Astrocyte (in vitro differentiated cells and primary cell): ENCODE measurements around the gene ZNF462. TPM values are rescaled to one million over a fixed set of nuclear protein-coding genes. Genes with fewer than 3 reads are reported as not detected.

ENCODE experiments used
- DNase-seq: peaks from one replicate; pipeline ENCODE4 v3.0.0-alpha.2; 2010; ENCODE audit warnings: low read depth
- FAIRE-seq: peaks from 2 replicates; lab custom pipeline; 2011; peaks lifted over from hg19 to GRCh38; lab: Jason Lieb, UNC
- H2AFZ ChIP-seq: 2 replicates; pipeline ENCODE4 v1.6.0; 2012; ENCODE audit warnings: low read depth, low read length, inconsistent platforms
- H3K27ac ChIP-seq: 2 replicates; pipeline ENCODE4 v1.5.1; 2011; ENCODE audit warnings: low read depth, low read length, inconsistent platforms
- H3K27me3 ChIP-seq: 2 replicates; pipeline ENCODE4 v1.6.0; 2011; ENCODE audit warnings: low read length, inconsistent platforms; ENCODE audit not compliant: insufficient read depth
- H3K36me3 ChIP-seq: 2 replicates; pipeline ENCODE4 v1.5.1; 2011; ENCODE audit warnings: low read length, inconsistent platforms; ENCODE audit not compliant: insufficient read depth
- H3K4me1 ChIP-seq: 2 replicates; pipeline ENCODE4 v1.5.1; 2011; ENCODE audit warnings: low read length, inconsistent platforms; ENCODE audit not compliant: insufficient read depth
- H3K4me2 ChIP-seq: 2 replicates; pipeline ENCODE4 v1.6.0; 2012; ENCODE audit warnings: low read length, inconsistent platforms
- H3K4me3 ChIP-seq: 2 replicates; pipeline ENCODE4 v1.5.1; 2011; ENCODE audit warnings: low read depth, mild to moderate bottlenecking, low read length, inconsistent platforms; ENCODE audit not compliant: insufficient read depth
- H3K79me2 ChIP-seq: 2 replicates; pipeline ENCODE4 v1.6.0; 2012; ENCODE audit warnings: mild to moderate bottlenecking, low read length, inconsistent platforms; ENCODE audit not compliant: insufficient read depth
- H3K9ac ChIP-seq: 2 replicates; pipeline ENCODE4 v1.6.0; 2012; ENCODE audit warnings: mild to moderate bottlenecking, low read length, inconsistent platforms
- H3K9me3 ChIP-seq: 2 replicates; pipeline ENCODE4 v1.5.1; 2012; ENCODE audit warnings: low read depth, mild to moderate bottlenecking, low read length, inconsistent platforms; ENCODE audit not compliant: insufficient read depth
- H4K20me1 ChIP-seq: 2 replicates; pipeline ENCODE4 v1.6.0; 2012; ENCODE audit warnings: low read length, inconsistent platforms; ENCODE audit not compliant: insufficient read depth
- H3K27ac Mint-ChIP-seq: one replicate; pipeline ENCODE4 v1.8.0; 2021; ENCODE audit warnings: mild to moderate bottlenecking, mixed read lengths; ENCODE audit not compliant: unreplicated experiment
- H3K27me3 Mint-ChIP-seq: one replicate; pipeline ENCODE4 v1.8.0; 2021; ENCODE audit warnings: low read depth, mixed read lengths; ENCODE audit not compliant: unreplicated experiment
- H3K36me3 Mint-ChIP-seq: one replicate; pipeline ENCODE4 v1.8.0; 2021; ENCODE audit warnings: low read depth, mixed read lengths; ENCODE audit not compliant: unreplicated experiment
- H3K4me1 Mint-ChIP-seq: one replicate; pipeline ENCODE4 v1.8.0; 2021; ENCODE audit warnings: low read depth, mixed read lengths; ENCODE audit not compliant: unreplicated experiment
- H3K4me3 Mint-ChIP-seq: one replicate; pipeline ENCODE4 v1.8.0; 2021; ENCODE audit warnings: mild to moderate bottlenecking, moderate library complexity, mixed read lengths; ENCODE audit not compliant: unreplicated experiment
- H3K9me3 Mint-ChIP-seq: one replicate; pipeline ENCODE4 v1.8.0; 2021; ENCODE audit warnings: mild to moderate bottlenecking, mixed read lengths; ENCODE audit not compliant: unreplicated experiment
- EZH2 ChIP-seq: IDR thresholded peaks from 2 replicates; pipeline ENCODE4 v1.6.1; 2012; ENCODE audit warnings: mild to moderate bottlenecking, low read length, inconsistent platforms; ENCODE audit not compliant: insufficient read depth
- total RNA-seq: library from RNA; stranded (reverse); gene quantifications from 2 replicates; pipeline ENCODE4 v1.2.1, GENCODE V29; 2021
- TF ChIP-seq, protein P1 (sequence below): IDR thresholded peaks from 2 replicates; pipeline ENCODE4 v1.5.1; 2011; ENCODE audit warnings: low read depth, mild to moderate bottlenecking, inconsistent platforms, low read length, moderate library complexity; ENCODE audit not compliant: insufficient read depth

ZNF462 gene
- total RNA-seq, 1 donor from 2014 or later = 126 TPM

DNA sequence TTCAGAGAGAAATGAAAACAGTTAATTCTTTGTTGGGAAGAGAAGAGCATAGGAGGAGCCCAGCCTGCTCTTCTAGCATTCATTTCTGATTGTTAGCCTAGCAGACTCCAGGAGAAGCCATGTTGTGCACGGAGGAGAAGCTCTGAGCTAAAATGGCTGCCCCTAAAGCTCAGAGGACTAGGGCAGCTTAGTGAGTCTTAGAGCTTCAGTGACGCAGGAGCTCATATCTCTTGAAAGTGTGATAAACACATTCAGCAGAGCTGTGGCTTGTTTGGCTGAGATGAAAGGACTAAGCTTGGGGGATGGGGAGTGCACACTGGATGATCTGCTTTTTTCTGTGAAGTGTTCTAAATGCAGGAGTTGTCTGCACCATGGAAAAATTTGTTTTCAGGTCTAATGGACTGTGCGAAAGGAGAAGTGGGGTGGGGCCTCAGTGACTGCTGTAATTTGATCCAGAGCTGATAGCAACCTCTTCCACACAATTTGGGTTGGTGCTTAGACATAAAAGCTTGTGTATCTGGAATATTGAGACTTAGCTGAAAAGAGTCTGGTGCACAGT lies 58.5 kb downstream of the ZNF462 start:
- H3K4me3 Mint-ChIP-seq = peak overlapping the region; percentile 43
- Histone ChIP-seq H3K27me3 (no peaks in the 10 kb centered on the region), H3K9ac (peak overlapping the region; percentile 30), H3K9me3 (peaks cover 1% of the 10 kb centered on the region), H3K4me3 (peak overlapping the region; percentile 5), H3K79me2 (peaks cover 3% of the 10 kb centered on the region), H3K4me1 (peaks cover 27% of the 10 kb centered on the region), H3K4me2 (peak overlapping the region; percentile 56), H4K20me1 (no peaks in the 10 kb centered on the region), H3K27ac (peak overlapping the region; percentile 61), H2AFZ (peak overlapping the region; percentile 56), H3K36me3 (peaks cover 18% of the 10 kb centered on the region)
- TF ChIP-seq, protein P1, sequence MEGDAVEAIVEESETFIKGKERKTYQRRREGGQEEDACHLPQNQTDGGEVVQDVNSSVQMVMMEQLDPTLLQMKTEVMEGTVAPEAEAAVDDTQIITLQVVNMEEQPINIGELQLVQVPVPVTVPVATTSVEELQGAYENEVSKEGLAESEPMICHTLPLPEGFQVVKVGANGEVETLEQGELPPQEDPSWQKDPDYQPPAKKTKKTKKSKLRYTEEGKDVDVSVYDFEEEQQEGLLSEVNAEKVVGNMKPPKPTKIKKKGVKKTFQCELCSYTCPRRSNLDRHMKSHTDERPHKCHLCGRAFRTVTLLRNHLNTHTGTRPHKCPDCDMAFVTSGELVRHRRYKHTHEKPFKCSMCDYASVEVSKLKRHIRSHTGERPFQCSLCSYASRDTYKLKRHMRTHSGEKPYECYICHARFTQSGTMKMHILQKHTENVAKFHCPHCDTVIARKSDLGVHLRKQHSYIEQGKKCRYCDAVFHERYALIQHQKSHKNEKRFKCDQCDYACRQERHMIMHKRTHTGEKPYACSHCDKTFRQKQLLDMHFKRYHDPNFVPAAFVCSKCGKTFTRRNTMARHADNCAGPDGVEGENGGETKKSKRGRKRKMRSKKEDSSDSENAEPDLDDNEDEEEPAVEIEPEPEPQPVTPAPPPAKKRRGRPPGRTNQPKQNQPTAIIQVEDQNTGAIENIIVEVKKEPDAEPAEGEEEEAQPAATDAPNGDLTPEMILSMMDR = no peak
- no peak for TF ChIP-seq EZH2
- DNase-seq (peak; percentile 93), FAIRE-seq (no peak)
- no peaks in the 10 kb centered on the region for H3K9me3 Mint-ChIP-seq
- peak overlapping the region; percentile 91 for H3K27ac Mint-ChIP-seq
- H3K4me1 Mint-ChIP-seq = peaks cover 58% of the 10 kb centered on the region
- no peaks in the 10 kb centered on the region for H3K27me3 Mint-ChIP-seq
- H3K36me3 Mint-ChIP-seq = peaks cover 37% of the 10 kb centered on the region

DNA sequence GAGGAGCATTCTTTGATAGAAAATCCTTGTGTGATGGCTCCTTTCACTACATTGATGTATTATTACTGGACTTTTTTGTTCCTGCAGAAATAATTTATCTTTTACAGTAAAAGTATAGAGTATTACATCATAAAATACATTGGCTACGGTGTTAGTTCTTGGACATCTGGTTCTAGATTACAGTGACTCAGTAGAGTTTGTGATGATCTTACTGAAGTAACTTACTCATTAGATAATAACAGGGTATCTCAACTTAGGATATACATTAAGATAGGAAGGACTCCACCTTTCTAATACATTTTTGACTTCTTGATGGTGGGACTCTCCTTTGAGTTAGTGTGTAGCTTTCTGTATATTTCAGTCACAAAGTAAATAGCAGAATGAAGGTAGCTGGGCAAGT lies 59.1 kb downstream of the ZNF462 start:
- no peaks in the 10 kb centered on the region for H3K9me3 Mint-ChIP-seq
- H3K4me3 ChIP-seq = no peak overlapping the region
- H3K27me3 Mint-ChIP-seq = no peaks in the 10 kb centered on the region
- peaks cover 23% of the 10 kb centered on the region for H3K4me1 ChIP-seq
- H3K36me3 ChIP-seq = peaks cover 18% of the 10 kb centered on the region
- peak overlapping the region; percentile 56 for H3K4me2 ChIP-seq
- peaks cover 6% of the 10 kb centered on the region for H3K79me2 ChIP-seq
- H2AFZ ChIP-seq = no peak overlapping the region
- H4K20me1 ChIP-seq = no peaks in the 10 kb centered on the region
- no peak overlapping the region for H3K9ac ChIP-seq
- H3K9me3 ChIP-seq = peaks cover 2% of the 10 kb centered on the region
- H3K4me3 Mint-ChIP-seq = no peak overlapping the region
- peak overlapping the region; percentile 91 for H3K27ac Mint-ChIP-seq
- DNase-seq = peak; percentile 57
- peaks cover 37% of the 10 kb centered on the region for H3K36me3 Mint-ChIP-seq
- H3K27ac ChIP-seq = peak overlapping the region; percentile 61
- FAIRE-seq = no peak
- TF ChIP-seq EZH2 = no peak
- TF ChIP-seq, protein P1 = no peak
- H3K4me1 Mint-ChIP-seq = peaks cover 53% of the 10 kb centered on the region
- H3K27me3 ChIP-seq = no peaks in the 10 kb centered on the region

DNA sequence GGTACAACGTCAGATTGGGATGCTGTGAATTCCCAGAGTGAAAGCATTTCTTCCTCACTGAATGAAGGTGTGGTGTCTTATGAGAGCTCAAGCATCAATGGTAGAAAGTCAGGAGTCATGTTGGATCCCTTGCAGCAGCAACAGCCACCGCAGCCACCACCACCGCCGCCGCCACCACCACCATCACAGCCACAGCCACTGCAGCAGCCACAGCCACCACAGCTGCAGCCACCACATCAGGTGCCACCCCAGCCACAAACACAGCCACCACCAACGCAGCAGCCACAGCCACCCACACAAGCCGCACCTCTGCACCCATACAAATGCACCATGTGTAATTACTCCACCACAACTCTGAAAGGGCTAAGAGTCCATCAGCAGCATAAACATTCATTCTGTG lies 62.4 kb downstream of the ZNF462 start:
- Mint-ChIP-seq H3K27ac (no peak overlapping the region), H3K9me3 (no peaks in the 10 kb centered on the region), H3K36me3 (peaks cover 60% of the 10 kb centered on the region), H3K27me3 (no peaks in the 10 kb centered on the region), H3K4me1 (peaks cover 32% of the 10 kb centered on the region), H3K4me3 (no peak overlapping the region)
- Histone ChIP-seq H3K4me1 (peaks cover 14% of the 10 kb centered on the region), H2AFZ (no peak overlapping the region), H3K27me3 (no peaks in the 10 kb centered on the region), H3K27ac (no peak overlapping the region), H3K9ac (no peak overlapping the region), H3K36me3 (peaks cover 18% of the 10 kb centered on the region), H3K4me3 (no peak overlapping the region), H4K20me1 (no peaks in the 10 kb centered on the region), H3K9me3 (peaks cover 2% of the 10 kb centered on the region), H3K79me2 (peaks cover 6% of the 10 kb centered on the region), H3K4me2 (no peak overlapping the region)
- FAIRE-seq (no peak), DNase-seq (no peak)
- no peak for TF ChIP-seq EZH2
- TF ChIP-seq, protein P1 = no peak
